CD14-positive monocyte (primary cell): Measurements from ENCODE around the gene ASTN2. TPM values are rescaled to one million over a fixed set of nuclear protein-coding genes. Genes with fewer than 3 reads are reported as not detected.

Experiments
- DNase-seq, 3 donors: peaks; one replicate each; pipeline ENCODE4 v3.0.0-alpha.2; 2011 to 2022
- H2AFZ ChIP-seq: 2 replicates; pipeline ENCODE4 v1.6.0; 2012; ENCODE audit warnings: mild to moderate bottlenecking, low read depth, low read length, inconsistent platforms; ENCODE audit not compliant: insufficient read depth, poor library complexity, severe bottlenecking
- H3K27ac ChIP-seq, 2 donors: 1 replicate in 1 of 2; 2 replicates in 1 of 2; pipeline ENCODE4 v1.5.1; 2012 to 2013; ENCODE audit warnings: low read length in 2 of 2, control low read depth in 1 of 2, inconsistent platforms in 1 of 2, low read depth in 1 of 2, mild to moderate bottlenecking in 1 of 2
- H3K27me3 ChIP-seq, 2 donors: one replicate each; pipeline versions ENCODE4 v1.6.0 to v1.6.1; 2011 to 2013; ENCODE audit warnings: low read length in 2 of 2; ENCODE audit not compliant: control insufficient read depth in 2 of 2, insufficient read depth in 2 of 2
- H3K36me3 ChIP-seq, 2 donors: replicated peaks in 1 of 2; 1 replicate in 1 of 2; 2 replicates in 1 of 2; pipeline versions ENCODE4 v1.5.1 to v1.6.1; 2012 to 2013; ENCODE audit warnings: low read length in 2 of 2, control low read depth in 1 of 2, inconsistent platforms in 1 of 2, mild to moderate bottlenecking in 1 of 2; ENCODE audit not compliant: insufficient read depth in 2 of 2, control insufficient read depth in 1 of 2
- H3K4me1 ChIP-seq, 2 donors: 1 replicate in 1 of 2; 2 replicates in 1 of 2; pipeline versions ENCODE4 v1.5.1 to v1.6.1; 2012 to 2013; ENCODE audit warnings: low read length in 2 of 2, control low read depth in 1 of 2, inconsistent platforms in 1 of 2, mild to moderate bottlenecking in 1 of 2, moderate library complexity in 1 of 2; ENCODE audit not compliant: insufficient read depth in 2 of 2, control insufficient read depth in 1 of 2
- H3K4me2 ChIP-seq: replicated peaks from 2 replicates; pipeline ENCODE3; 2012; ENCODE audit warnings: low read length, moderate library complexity, mild to moderate bottlenecking; ENCODE audit not compliant: poor library complexity, severe bottlenecking; ENCODE audit errors: extremely low read depth
- H3K4me3 ChIP-seq, 3 experiments: fragments of 200-600 bp in 1 of 3; sonication (generic) in 1 of 3; replicated peaks in 1 of 3; 1 replicate in 2 of 3; 2 replicates in 1 of 3; pipeline ENCODE4 v1.5.1; 2011 to 2013; ENCODE audit warnings: low read length in 3 of 3, mild to moderate bottlenecking in 3 of 3, control low read depth in 2 of 3, low read depth in 2 of 3, inconsistent platforms in 1 of 3, moderate library complexity in 1 of 3
- H3K79me2 ChIP-seq: 2 replicates; pipeline ENCODE4 v1.6.0; 2012; ENCODE audit warnings: mild to moderate bottlenecking, control low read depth, inconsistent platforms, low read length, moderate library complexity; ENCODE audit not compliant: insufficient read depth
- H3K9ac ChIP-seq: 2 replicates; pipeline ENCODE4 v1.6.0; 2017; ENCODE audit warnings: low read length, mild to moderate bottlenecking; ENCODE audit not compliant: insufficient read depth, poor library complexity, severe bottlenecking
- H3K9me3 ChIP-seq, 2 donors: replicated peaks in 1 of 2; 1 replicate in 1 of 2; 2 replicates in 1 of 2; pipeline versions ENCODE4 v1.5.1 to v1.6.1; 2012 to 2013; ENCODE audit warnings: low read length in 2 of 2, control low read depth in 1 of 2; ENCODE audit not compliant: control insufficient read depth in 1 of 2, insufficient read depth in 1 of 2
- H4K20me1 ChIP-seq: 2 replicates; pipeline ENCODE4 v1.6.0; 2012; ENCODE audit warnings: mild to moderate bottlenecking, low read length, control low read depth, moderate library complexity; ENCODE audit not compliant: insufficient read depth
- H3K27ac Mint-ChIP-seq, 7 donors: one replicate each; pipeline ENCODE4 v1.8.0; 2020; ENCODE audit warnings: mild to moderate bottlenecking in 7 of 7, mixed read lengths in 7 of 7, moderate library complexity in 6 of 7, inconsistent platforms in 2 of 7
- H3K27me3 Mint-ChIP-seq, 3 donors: one replicate each; pipeline ENCODE4 v1.8.0; 2021 to 2022; ENCODE audit warnings: low read depth in 3 of 3, mild to moderate bottlenecking in 3 of 3, mixed read lengths in 3 of 3, moderate library complexity in 3 of 3, inconsistent platforms in 1 of 3
- H3K36me3 Mint-ChIP-seq, 2 donors: one replicate each; pipeline ENCODE4 v1.8.0; 2020; ENCODE audit warnings: mixed read lengths in 2 of 2, inconsistent platforms in 1 of 2, mild to moderate bottlenecking in 1 of 2
- H3K4me1 Mint-ChIP-seq: one replicate; pipeline ENCODE4 v1.8.0; 2020; ENCODE audit warnings: mild to moderate bottlenecking, mixed read lengths
- H3K4me3 Mint-ChIP-seq, 2 donors: one replicate each; pipeline ENCODE4 v1.8.0; 2020; ENCODE audit warnings: mild to moderate bottlenecking in 2 of 2, mixed read lengths in 2 of 2, moderate library complexity in 1 of 2
- H3K9me3 Mint-ChIP-seq, 7 donors: one replicate each; pipeline ENCODE4 v1.8.0; 2020 to 2022; ENCODE audit warnings: mixed read lengths in 7 of 7, mild to moderate bottlenecking in 6 of 7, moderate library complexity in 6 of 7, inconsistent platforms in 2 of 7
- WGBS: methylation state at CpG from one replicate; pipeline ENCODE4 v1.1.5; 2013; ENCODE audit warnings: missing lambda C conversion rate; ENCODE audit not compliant: insufficient coverage; 5-methylcytosine and 5-hydroxymethylcytosine counted together
- intact Hi-C, 2 donors: fragments of 100-400 bp; cut with micrococcal nuclease; formaldehyde crosslinking; loops; one replicate each; pipeline versions ENCODE4 v1.15.0 to v1.15.1; 2023
- polyA plus RNA-seq, 3 donors: library from polyadenylated mRNA; depleted of rRNA in 1 of 3; unstranded in 2 of 3; stranded (reverse) in 1 of 3; fragments of 300-500 nt in 2 of 3; fragments of >200 nt in 1 of 3; fragmentation: Illumina TruSeq in 2 of 3; gene quantifications; 1 replicate in 2 of 3; 2 replicates in 1 of 3; pipeline ENCODE4 v1.2.3, GENCODE V29; 2012 to 2021
- TF ChIP-seq, protein P1 (sequence below): fragments of 200-600 bp; IDR thresholded peaks from one replicate; pipeline ENCODE4 v1.8.0; 2022; ENCODE audit warnings: antibody characterized with exemption, mild to moderate bottlenecking

Gene ASTN2
- polyA plus RNA-seq, 3 donors = not detected

DNA sequence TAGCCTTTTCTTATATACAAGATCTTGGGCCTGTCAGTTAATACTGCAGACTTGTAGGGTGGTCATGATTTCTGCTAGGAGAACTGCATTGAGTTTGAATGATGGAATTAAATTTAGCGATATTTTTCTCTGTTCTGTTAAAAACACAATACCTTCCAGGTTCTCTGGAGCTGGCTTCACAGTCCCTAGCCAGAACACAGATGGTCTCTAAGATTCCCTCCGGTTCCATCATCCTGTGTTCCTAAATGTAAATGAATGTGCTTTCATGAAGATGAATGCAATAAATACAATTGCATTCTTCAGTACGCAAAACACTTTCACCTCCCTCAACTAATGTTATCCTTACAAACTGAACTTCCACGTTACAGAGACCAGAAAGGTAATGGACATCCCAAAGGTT is 264.9 kb downstream of the ASTN2 start:
- DNase-seq = no peak
- H3K4me3 Mint-ChIP-seq = no peak overlapping the region
- H3K9me3 Mint-ChIP-seq = peaks cover 0 to 10% (median 5%) of the 10 kb centered on the region in 7 donors
- no peaks in the 10 kb centered on the region for H3K27me3 Mint-ChIP-seq
- intact Hi-C loops = no loop called here
- Histone ChIP-seq H3K79me2 (no peaks in the 10 kb centered on the region), H3K36me3 (no peaks in the 10 kb centered on the region), H3K27ac (no peak overlapping the region), H3K4me1 (no peaks in the 10 kb centered on the region), H3K27me3 (no peaks in the 10 kb centered on the region), H2AFZ (no peak overlapping the region), H3K9ac (no peak overlapping the region), H3K4me2 (no peak overlapping the region), H3K9me3 (peaks cover 0 to 5% of the 10 kb centered on the region in 2 donors), H4K20me1 (no peaks in the 10 kb centered on the region), H3K4me3 (no peak overlapping the region)
- H3K27ac Mint-ChIP-seq = no peak overlapping the region
- H3K4me1 Mint-ChIP-seq = no peaks in the 10 kb centered on the region
- TF ChIP-seq, protein P1, sequence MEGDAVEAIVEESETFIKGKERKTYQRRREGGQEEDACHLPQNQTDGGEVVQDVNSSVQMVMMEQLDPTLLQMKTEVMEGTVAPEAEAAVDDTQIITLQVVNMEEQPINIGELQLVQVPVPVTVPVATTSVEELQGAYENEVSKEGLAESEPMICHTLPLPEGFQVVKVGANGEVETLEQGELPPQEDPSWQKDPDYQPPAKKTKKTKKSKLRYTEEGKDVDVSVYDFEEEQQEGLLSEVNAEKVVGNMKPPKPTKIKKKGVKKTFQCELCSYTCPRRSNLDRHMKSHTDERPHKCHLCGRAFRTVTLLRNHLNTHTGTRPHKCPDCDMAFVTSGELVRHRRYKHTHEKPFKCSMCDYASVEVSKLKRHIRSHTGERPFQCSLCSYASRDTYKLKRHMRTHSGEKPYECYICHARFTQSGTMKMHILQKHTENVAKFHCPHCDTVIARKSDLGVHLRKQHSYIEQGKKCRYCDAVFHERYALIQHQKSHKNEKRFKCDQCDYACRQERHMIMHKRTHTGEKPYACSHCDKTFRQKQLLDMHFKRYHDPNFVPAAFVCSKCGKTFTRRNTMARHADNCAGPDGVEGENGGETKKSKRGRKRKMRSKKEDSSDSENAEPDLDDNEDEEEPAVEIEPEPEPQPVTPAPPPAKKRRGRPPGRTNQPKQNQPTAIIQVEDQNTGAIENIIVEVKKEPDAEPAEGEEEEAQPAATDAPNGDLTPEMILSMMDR = no peak
- H3K36me3 Mint-ChIP-seq = no peaks in the 10 kb centered on the region
- WGBS = no CpG with 5 or more reads among the region's 4 CpGs

DNA sequence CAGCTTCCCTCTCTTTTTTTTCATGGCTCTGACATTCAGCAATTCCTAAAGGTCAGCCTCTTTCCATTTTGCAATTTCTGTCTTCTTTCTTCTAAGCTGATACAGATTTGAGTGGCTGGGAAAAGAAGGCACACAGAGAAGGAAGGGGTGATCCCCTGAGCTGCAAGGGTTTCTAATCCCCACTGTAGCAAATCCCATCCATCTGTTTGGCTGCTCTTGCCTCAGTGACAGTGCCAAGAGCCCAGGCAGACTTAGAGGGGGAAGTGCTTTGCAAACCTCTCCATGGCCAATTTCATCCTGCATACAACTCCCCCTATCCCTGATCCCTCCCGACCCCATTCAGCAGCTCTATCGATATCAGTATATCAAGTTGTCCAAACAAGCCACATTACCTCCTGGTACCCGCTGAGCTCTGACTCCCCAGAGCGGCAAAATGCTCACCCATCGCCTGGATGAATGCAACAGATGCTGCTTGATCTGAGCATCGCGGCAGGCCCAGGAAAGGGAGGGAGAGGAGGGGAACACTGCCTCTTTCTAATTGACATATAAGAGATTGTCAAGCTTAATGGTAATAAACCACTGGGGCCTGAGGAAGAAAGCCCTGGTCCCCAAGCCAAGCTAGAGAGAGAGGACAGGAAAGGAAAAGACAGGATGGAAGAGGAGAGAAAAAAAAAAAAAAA is 268.9 kb downstream of the ASTN2 start:
- Mint-ChIP-seq H3K4me1 (no peaks in the 10 kb centered on the region), H3K4me3 (no peak overlapping the region), H3K9me3 (peaks cover 0 to 13% (median 5%) of the 10 kb centered on the region in 7 donors), H3K36me3 (no peaks in the 10 kb centered on the region), H3K27me3 (peaks cover 0 to 2% (median 0%) of the 10 kb centered on the region in 3 donors), H3K27ac (no peak overlapping the region)
- TF ChIP-seq, protein P1 = no peak
- H3K27ac ChIP-seq = no peak overlapping the region
- no peak overlapping the region for H3K4me3 ChIP-seq
- H3K27me3 ChIP-seq = no peaks in the 10 kb centered on the region
- no peak overlapping the region for H2AFZ ChIP-seq
- H3K4me2 ChIP-seq = no peak overlapping the region
- H3K36me3 ChIP-seq = no peaks in the 10 kb centered on the region
- no peak overlapping the region for H3K9ac ChIP-seq
- H3K79me2 ChIP-seq = no peaks in the 10 kb centered on the region
- DNase-seq = no peak
- WGBS = no CpG with 5 or more reads among the region's 7 CpGs
- H3K9me3 ChIP-seq = peaks cover 0 to 5% of the 10 kb centered on the region in 2 donors
- no peaks in the 10 kb centered on the region for H4K20me1 ChIP-seq
- no peaks in the 10 kb centered on the region for H3K4me1 ChIP-seq
- intact Hi-C loops = no loop called here
